Astrocyte (in vitro differentiated cells and primary cell): ENCODE results near the gene HSPG2.

ENCODE experiments used
- CTCF ChIP-seq: IDR thresholded peaks from 2 replicates; pipeline ENCODE4 v1.5.1; 2011; ENCODE audit warnings: low read depth, mild to moderate bottlenecking, inconsistent platforms, low read length, moderate library complexity; ENCODE audit not compliant: insufficient read depth
- EZH2 ChIP-seq: IDR thresholded peaks from 2 replicates; pipeline ENCODE4 v1.6.1; 2012; ENCODE audit warnings: mild to moderate bottlenecking, low read length, inconsistent platforms; ENCODE audit not compliant: insufficient read depth

- TF ChIP-seq CTCF (no peak), EZH2 (no peak)
These were observed 22.1 kb downstream of the HSPG2 start for GRCh38 chr1:21914880-21915640.
